WI38 (cell line): ENCODE data around the gene RNF212.

Experiments
- H3K4me3 ChIP-seq: 2 replicates; pipeline ENCODE4 v1.5.1; 2011; ENCODE audit warnings: low read depth, mild to moderate bottlenecking, control low read depth, low read length
- CTCF ChIP-seq: IDR thresholded peaks from 2 replicates; pipeline ENCODE4 v1.5.1; 2012; ENCODE audit warnings: low read depth, mild to moderate bottlenecking, control low read depth, low read length

RNF212 gene

GRCh38 chr4:1036095-1036494, 77.3 kb downstream of the RNF212 start:
- TF ChIP-seq CTCF = no peak
- no peak overlapping the region for H3K4me3 ChIP-seq

GRCh38 chr4:1035510-1035909, 77.9 kb downstream of the RNF212 start:
- no peak overlapping the region for H3K4me3 ChIP-seq
- no peak for TF ChIP-seq CTCF

GRCh38 chr4:1033840-1034551, 79.4 kb downstream of the RNF212 start:
- TF ChIP-seq CTCF = no peak
- peak overlapping the region; percentile 20; the same call in 1 of the 2 replicates for H3K4me3 ChIP-seq

- H3K4me3 ChIP-seq = no peak overlapping the region
- no peak for TF ChIP-seq CTCF
Measured at GRCh38 chr4:1032861-1033260, 80.5 kb downstream of the RNF212 start.

GRCh38 chr4:1031956-1032795, 81.2 kb downstream of the RNF212 start:
- H3K4me3 ChIP-seq = no peak overlapping the region
- no peak for TF ChIP-seq CTCF

GRCh38 chr4:1031346-1031745, 82.0 kb downstream of the RNF212 start:
- no peak overlapping the region for H3K4me3 ChIP-seq
- TF ChIP-seq CTCF = no peak

- H3K4me3 ChIP-seq = no peak overlapping the region
- TF ChIP-seq CTCF = no peak
Measured at GRCh38 chr4:1030559-1030958, 82.8 kb downstream of the RNF212 start.
